GM12892 (cell line): Measurements from ENCODE around the gene APBB2.
"Not testable (repeated sequence)": the region's sequence is repeated elsewhere in the genome, so short reads cannot be mapped to it uniquely, and the experiment has no call there.

Source experiments
- POLR2A ChIP-seq: IDR thresholded peaks from 2 replicates; pipeline ENCODE4 v1.6.1; 2011; ENCODE audit warnings: low read depth, low read length, control low read depth
- POLR2AphosphoS5 ChIP-seq: IDR thresholded peaks from 2 replicates; pipeline ENCODE4 v1.6.1; 2011; ENCODE audit warnings: low read depth, low read length, control low read depth

DNA sequence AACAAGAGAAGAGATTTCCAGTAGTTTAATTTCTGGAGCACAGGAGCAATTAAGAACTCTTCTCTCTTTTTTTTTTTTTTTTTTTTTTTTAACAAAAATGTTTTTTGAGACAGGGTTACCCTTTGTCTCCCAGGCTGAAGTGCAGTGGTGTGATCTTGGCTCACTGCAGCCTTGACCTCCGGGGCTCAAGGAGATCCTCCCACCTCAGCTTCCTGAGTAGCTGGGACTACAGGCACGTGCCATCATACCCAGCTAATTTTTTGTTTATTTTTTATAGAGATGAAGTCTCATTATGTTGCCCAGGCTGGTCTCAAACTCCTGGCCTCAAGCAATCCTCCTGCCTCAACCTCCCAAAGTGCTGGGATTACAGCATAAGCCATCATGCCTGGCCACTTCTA, 221.0 kb downstream of the APBB2 start:
- not testable (repeated sequence) for TF ChIP-seq POLR2A, POLR2AphosphoS5
